Renal cortical epithelial cell (primary cell): Measurements from ENCODE around the gene LYZ. TPM values are rescaled to one million over a fixed set of nuclear protein-coding genes. Genes with fewer than 3 reads are reported as not detected.

Experiments used
- DNase-seq: peaks from one replicate; pipeline ENCODE4 v3.0.0-alpha.2; 2011; ENCODE audit warnings: low read depth
- total RNA-seq: library from RNA; depleted of rRNA; stranded (reverse); fragments of >200 nt; gene quantifications from 2 replicates; pipeline ENCODE4 v1.2.3, GENCODE V29; 2014

Gene LYZ
- total RNA-seq, 1 donor from 2014 or later, result not detected

DNA sequence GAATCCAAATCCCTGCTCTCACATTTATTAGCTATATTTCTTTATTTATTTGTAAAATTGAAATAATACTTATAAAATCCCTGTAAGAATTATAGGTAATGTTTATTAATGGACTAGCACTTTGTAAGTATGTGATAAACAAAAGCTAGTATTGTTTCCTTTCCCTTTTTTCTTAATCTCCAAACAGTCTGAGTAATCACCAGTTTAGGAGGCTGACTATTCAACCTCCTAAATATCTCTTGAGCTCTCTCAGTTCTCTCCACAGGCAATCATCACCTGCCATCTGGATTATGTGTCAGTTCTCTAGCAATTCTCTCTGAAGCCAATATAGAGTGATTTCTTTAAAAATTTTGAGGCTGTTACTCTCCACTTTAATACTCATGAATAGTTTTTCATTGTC is 9.2 kb upstream of the LYZ start:
- DNase-seq, result no peak

DNA sequence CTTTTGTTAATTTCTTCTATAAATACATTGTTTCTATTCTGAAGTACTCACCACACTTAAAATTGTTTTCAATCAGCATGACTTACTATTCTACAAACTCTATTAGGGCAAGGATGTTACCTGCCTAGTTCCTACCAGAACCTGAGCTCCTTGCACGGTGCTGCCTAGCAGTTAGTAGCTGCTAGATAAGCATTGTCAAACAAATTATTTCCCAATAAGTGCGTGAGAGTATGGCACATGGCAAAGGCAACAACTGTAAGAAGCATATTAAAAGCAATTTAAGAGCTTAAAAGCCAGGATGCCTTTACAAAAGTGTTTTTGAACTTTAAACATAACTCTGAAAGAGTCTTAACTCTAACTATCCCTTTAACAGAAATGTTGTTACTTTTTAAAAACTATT is 8.2 kb upstream of the LYZ start:
- no peak for DNase-seq

- no peak for DNase-seq
These were observed 6.9 kb upstream of the LYZ start for GRCh38 chr12:69341328-69341727.

GRCh38 chr12:69342421-69342820 is 5.8 kb upstream of the LYZ start:
- peak; percentile 22 for DNase-seq

GRCh38 chr12:69343357-69343756 is 4.8 kb upstream of the LYZ start:
- no peak for DNase-seq

DNA sequence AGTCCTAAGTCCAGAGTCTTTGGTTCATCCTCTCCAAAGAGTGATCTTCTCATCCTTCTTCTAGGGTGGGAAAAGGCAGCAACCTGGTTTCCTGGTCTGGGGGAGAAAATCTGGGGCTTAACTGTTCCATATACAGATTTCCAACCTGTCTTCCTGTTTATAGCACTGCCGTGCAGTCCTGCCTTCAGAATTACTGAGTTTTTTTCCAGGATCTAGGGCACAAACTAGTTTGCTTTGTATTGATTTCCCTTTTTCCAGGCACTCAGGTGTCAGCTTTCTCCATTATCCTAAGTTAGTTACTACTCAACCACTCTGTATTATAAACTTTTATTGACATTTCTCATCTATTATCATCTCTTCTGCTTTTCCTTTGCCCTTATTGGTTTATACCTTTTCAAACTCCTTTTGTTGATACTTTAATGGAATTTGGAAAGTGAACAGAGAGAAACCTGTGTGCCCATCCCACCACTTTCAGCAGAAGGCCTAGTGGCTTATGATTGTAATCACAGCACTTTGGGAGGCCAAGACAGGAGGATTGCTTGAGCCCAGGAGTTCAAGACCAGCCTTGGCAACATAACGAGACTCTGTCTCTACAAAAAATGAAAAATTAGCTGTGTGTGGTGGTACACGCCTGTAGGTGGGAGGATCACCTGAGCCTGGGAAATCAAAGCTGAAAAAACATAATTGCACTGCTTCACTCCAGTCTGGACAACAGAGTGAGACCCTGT is 4.1 kb upstream of the LYZ start:
- DNase-seq, result no peak

DNA sequence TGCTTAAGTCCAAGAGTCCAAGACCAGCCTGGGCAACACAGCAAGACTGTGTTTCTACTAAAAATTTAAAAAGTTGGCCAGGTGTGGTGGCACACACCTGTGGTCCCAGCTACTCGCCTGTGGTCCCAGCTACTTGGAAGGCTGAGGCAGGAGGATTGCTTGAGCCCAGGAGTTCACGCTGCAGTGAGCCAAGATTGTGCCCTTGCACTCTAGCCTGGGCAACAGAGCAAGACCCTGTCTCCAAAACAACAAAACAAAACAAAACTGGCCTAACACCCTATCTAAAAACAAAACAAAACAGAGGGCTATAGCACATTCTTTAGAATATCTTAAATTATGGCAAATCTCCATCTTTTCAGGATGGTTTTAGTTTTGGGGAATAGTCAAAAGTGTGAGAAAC is 3.1 kb upstream of the LYZ start:
- no peak for DNase-seq

GRCh38 chr12:69345742-69346141 is 2.4 kb upstream of the LYZ start:
- DNase-seq, result no peak

- no peak for DNase-seq
These were observed 1.9 kb downstream of the LYZ start for GRCh38 chr12:69350002-69350626.

- no peak for DNase-seq
These were observed 2.6 kb downstream of the LYZ start for GRCh38 chr12:69350777-69351176.

- DNase-seq, result no peak
These were observed 3.5 kb downstream of the LYZ start for GRCh38 chr12:69351462-69352236.

DNA sequence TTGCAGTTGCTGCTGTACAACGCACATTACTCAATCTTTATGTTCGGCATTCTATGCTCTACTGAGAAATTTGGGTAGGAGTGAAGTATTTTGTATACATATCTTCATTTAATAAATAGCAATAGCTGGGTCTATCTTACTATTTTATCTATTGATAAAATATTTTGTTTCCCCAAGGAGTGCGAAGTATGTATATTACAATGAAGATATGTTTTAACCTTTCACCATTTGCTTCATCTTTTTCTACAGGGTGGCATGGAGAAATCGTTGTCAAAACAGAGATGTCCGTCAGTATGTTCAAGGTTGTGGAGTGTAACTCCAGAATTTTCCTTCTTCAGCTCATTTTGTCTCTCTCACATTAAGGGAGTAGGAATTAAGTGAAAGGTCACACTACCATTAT is 4.7 kb downstream of the LYZ start:
- no peak for DNase-seq

- DNase-seq, result no peak
These were observed 6.0 kb downstream of the LYZ start for GRCh38 chr12:69354172-69354555.

DNA sequence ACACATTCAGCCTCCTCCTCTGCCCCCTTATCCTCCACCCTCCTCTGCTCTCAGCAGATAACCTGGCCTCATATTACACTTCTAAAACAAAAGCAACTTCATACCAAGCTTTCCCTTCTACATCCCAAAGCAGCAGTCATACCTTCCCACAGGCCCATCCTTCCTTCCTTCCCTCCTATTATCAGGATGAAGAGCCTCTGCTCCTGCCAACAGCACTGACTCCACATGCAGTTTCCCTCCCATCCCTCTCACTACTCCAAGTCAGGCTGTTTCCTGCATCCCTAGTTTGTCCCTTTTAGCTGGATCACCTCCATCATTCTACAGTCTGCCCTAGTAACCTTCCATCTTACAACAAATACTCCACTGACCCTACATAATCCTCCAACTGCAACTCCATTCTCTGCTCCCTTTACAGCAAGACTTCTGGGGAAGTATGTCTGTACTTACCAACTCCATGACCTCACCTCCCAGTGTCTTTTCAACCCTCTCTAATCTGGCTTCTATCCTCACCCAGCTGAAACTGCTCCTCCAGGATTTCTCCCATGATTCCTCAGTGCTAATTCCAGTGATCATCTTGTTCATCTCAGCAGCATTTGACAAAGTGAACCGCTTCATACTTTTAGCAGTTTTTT is 6.5 kb downstream of the LYZ start:
- no peak for DNase-seq

GRCh38 chr12:69355363-69356028 is 7.3 kb downstream of the LYZ start:
- no peak for DNase-seq

- DNase-seq, result peak; percentile 84
These were observed 11.6 kb downstream of the LYZ start, which contains the start of gene YEATS4 for GRCh38 chr12:69359531-69360347. YEATS4 (plus strand) TSS chr12:69359743; CDS start chr12:69359973, 230 bp downstream.

DNA sequence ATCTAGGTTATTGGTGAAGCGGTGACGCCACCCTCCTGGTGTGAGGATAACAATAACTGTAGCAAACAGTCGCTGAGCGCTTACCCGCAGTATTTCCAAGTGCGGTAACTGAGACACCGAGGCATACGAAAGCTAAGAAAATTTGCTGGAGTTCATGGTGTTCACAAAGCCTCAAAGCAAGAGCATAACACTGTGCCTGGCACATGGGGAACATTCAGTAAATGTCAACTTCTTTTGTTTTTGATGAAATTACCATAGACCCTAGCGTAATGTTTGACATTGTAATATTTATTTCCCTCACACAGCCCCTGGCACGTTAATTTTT is 12.1 kb downstream of the LYZ start:
- DNase-seq, result no peak

GRCh38 chr12:69366796-69367195 is 18.6 kb downstream of the LYZ start:
- DNase-seq, result no peak

GRCh38 chr12:69368171-69368570 is 20.0 kb downstream of the LYZ start:
- DNase-seq, result no peak

- DNase-seq, result no peak
These were observed 34.9 kb downstream of the LYZ start for GRCh38 chr12:69383074-69383473.

DNA sequence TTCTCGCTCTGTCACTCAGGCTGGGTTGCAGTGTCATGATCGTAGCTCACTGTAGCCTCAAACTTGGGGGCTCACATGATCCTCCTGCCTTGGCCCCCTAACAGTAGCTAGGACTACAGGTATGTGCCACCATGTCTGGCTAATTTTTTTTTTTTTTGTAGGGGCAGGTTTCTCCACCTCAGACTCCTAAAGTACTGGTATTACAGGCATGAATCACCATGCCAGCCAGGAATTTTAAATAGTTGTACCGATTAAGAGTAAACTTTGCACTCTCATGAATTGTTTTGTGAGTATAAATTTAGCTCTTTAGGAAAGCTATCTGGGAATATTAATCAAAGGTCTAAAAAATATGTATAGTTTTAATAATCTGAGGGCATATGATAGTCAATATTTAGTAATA is 36.9 kb downstream of the LYZ start:
- peak; percentile 59 for DNase-seq
